Mesenchymal stem cell (in vitro differentiated cells and primary cell): ENCODE results near the gene HOXC9.

Experiments
- DNase-seq: peaks from one replicate; pipeline ENCODE4 v3.0.0-alpha.2; 2013
- H2AFZ ChIP-seq: one replicate; pipeline ENCODE4 v1.6.1; 2013; ENCODE audit warnings: low read depth, mild to moderate bottlenecking, control low read depth, inconsistent platforms, low read length, moderate library complexity
- H2AK5ac ChIP-seq: 2 replicates; pipeline ENCODE4 v1.6.1; 2013; ENCODE audit warnings: low read length, moderate library complexity, mild to moderate bottlenecking, inconsistent platforms; ENCODE audit not compliant: severe bottlenecking
- H2BK120ac ChIP-seq: one replicate; pipeline ENCODE4 v1.6.1; 2013; ENCODE audit warnings: low read depth, mild to moderate bottlenecking, inconsistent platforms, low read length, moderate library complexity
- H2BK12ac ChIP-seq, 2 experiments: one replicate each; pipeline ENCODE4 v1.6.1; 2013; ENCODE audit warnings: inconsistent platforms in 2 of 2, low read length in 2 of 2, mild to moderate bottlenecking in 2 of 2, moderate library complexity in 2 of 2, control low read depth in 1 of 2
- H2BK15ac ChIP-seq: one replicate; pipeline ENCODE4 v1.6.1; 2013; ENCODE audit warnings: mild to moderate bottlenecking, low read depth, inconsistent platforms; ENCODE audit not compliant: poor library complexity, severe bottlenecking
- H2BK5ac ChIP-seq: 2 replicates; pipeline ENCODE4 v1.6.1; 2013; ENCODE audit warnings: low read depth, mild to moderate bottlenecking, low read length, control low read depth, inconsistent platforms; ENCODE audit not compliant: poor library complexity, severe bottlenecking
- H3K14ac ChIP-seq, 2 experiments: one replicate each; pipeline ENCODE4 v1.6.1; 2013; ENCODE audit warnings: inconsistent platforms in 2 of 2, low read length in 2 of 2, control low read depth in 1 of 2, mild to moderate bottlenecking in 1 of 2, moderate library complexity in 1 of 2
- H3K18ac ChIP-seq, 2 experiments: one replicate each; pipeline ENCODE4 v1.6.1; 2013; ENCODE audit warnings: inconsistent platforms in 2 of 2, low read length in 2 of 2, control low read depth in 1 of 2, low read depth in 1 of 2, mild to moderate bottlenecking in 1 of 2
- H3K23ac ChIP-seq, 2 experiments: one replicate each; pipeline ENCODE4 v1.6.1; 2013; ENCODE audit warnings: inconsistent platforms in 2 of 2, low read length in 2 of 2, mild to moderate bottlenecking in 2 of 2, moderate library complexity in 2 of 2, control low read depth in 1 of 2
- H3K27ac ChIP-seq: 2 replicates; pipeline ENCODE4 v1.5.1; 2013; ENCODE audit warnings: mild to moderate bottlenecking, moderate library complexity, low read length, control low read depth, inconsistent platforms; ENCODE audit not compliant: poor library complexity, severe bottlenecking
- H3K27me3 ChIP-seq, 2 experiments: 2 replicates each; pipeline versions ENCODE4 v1.6.1 to v1.7.0; 2013; ENCODE audit warnings: low read length in 2 of 2, mild to moderate bottlenecking in 2 of 2, moderate library complexity in 2 of 2, control low read depth in 1 of 2, inconsistent platforms in 1 of 2; ENCODE audit not compliant: control insufficient read depth in 1 of 2, insufficient read depth in 1 of 2
- H3K36me3 ChIP-seq, 2 experiments: 2 replicates each; pipeline versions ENCODE4 v1.6.1 to v1.7.0; 2013; ENCODE audit warnings: low read length in 2 of 2, control low read depth in 1 of 2, inconsistent platforms in 1 of 2, low read depth in 1 of 2, mild to moderate bottlenecking in 1 of 2; ENCODE audit not compliant: insufficient read depth in 2 of 2, control insufficient read depth in 1 of 2
- H3K4ac ChIP-seq, 2 experiments: one replicate each; pipeline ENCODE4 v1.6.1; 2013; ENCODE audit warnings: inconsistent platforms in 2 of 2, low read length in 2 of 2, mild to moderate bottlenecking in 2 of 2, moderate library complexity in 2 of 2, control low read depth in 1 of 2, low read depth in 1 of 2
- H3K4me1 ChIP-seq: 2 replicates; pipeline ENCODE4 v1.6.1; 2013; ENCODE audit warnings: low read depth, low read length, control low read depth; ENCODE audit not compliant: control insufficient read depth, insufficient read depth
- H3K4me2 ChIP-seq: 2 replicates; pipeline ENCODE4 v1.6.1; 2013; ENCODE audit warnings: low read length, mild to moderate bottlenecking, inconsistent platforms; ENCODE audit not compliant: poor library complexity, severe bottlenecking
- H3K4me3 ChIP-seq, 2 experiments: 2 replicates each; pipeline versions ENCODE4 v1.5.1 to v1.7.0; 2013; ENCODE audit warnings: low read length in 2 of 2, mild to moderate bottlenecking in 2 of 2, control low read depth in 1 of 2, low read depth in 1 of 2; ENCODE audit not compliant: insufficient read depth in 1 of 2
- H3K79me1 ChIP-seq: replicated peaks from 2 replicates; pipeline ENCODE4 v1.6.1; 2013; ENCODE audit warnings: mild to moderate bottlenecking, control low read depth, low read length, inconsistent platforms; ENCODE audit not compliant: poor library complexity, severe bottlenecking
- H3K9ac ChIP-seq: 2 replicates; pipeline ENCODE4 v1.7.0; 2013; ENCODE audit warnings: mild to moderate bottlenecking, low read length, moderate library complexity
- H3K9me3 ChIP-seq: 2 replicates; pipeline ENCODE4 v1.7.0; 2013; ENCODE audit warnings: mild to moderate bottlenecking, low read length; ENCODE audit not compliant: control insufficient read depth
- H4K8ac ChIP-seq: one replicate; pipeline ENCODE4 v1.6.1; 2013; ENCODE audit warnings: inconsistent platforms, mild to moderate bottlenecking, low read length, moderate library complexity
- H4K91ac ChIP-seq: one replicate; pipeline ENCODE4 v1.6.1; 2013; ENCODE audit warnings: mild to moderate bottlenecking, low read length, inconsistent platforms
- WGBS: methylation state at CpG from one replicate; pipeline ENCODE4 v1.1.7; 2013; ENCODE audit warnings: mixed read lengths; 5-methylcytosine and 5-hydroxymethylcytosine counted together

Gene HOXC9

GRCh38 chr12:54018468-54018984 is 18.6 kb downstream of the HOXC9 start:
- no peaks in the 10 kb centered on the region for H3K27me3 ChIP-seq
- H3K9me3 ChIP-seq: no peaks in the 10 kb centered on the region
- peak overlapping the region; percentile 96 for H3K9ac ChIP-seq
- H3K36me3 ChIP-seq: no peaks in the 10 kb centered on the region
- no peaks in the 10 kb centered on the region for H3K79me1 ChIP-seq
- peak overlapping the region; percentile 92 for H2BK15ac ChIP-seq
- peak overlapping the region; percentile 56 to 97 for H3K23ac ChIP-seq
- H3K27ac ChIP-seq: peak overlapping the region; percentile 93
- peak overlapping the region; percentile 50 to 69 for H2BK12ac ChIP-seq
- H3K4me3 ChIP-seq: peak overlapping the region; percentile 54 to 91
- H2AK5ac ChIP-seq: peak overlapping the region; percentile 3
- H2BK5ac ChIP-seq: peak overlapping the region; percentile 90
- H4K8ac ChIP-seq: peak overlapping the region; percentile 90
- peaks cover 27% of the 10 kb centered on the region for H3K4me1 ChIP-seq
- peak overlapping the region; percentile 99 for H3K18ac ChIP-seq
- peak overlapping the region; percentile 3 for H2AFZ ChIP-seq
- H3K4ac ChIP-seq: peak overlapping the region; percentile 87 to 99
- WGBS: 3% methylated on average over 9 of the region's 29 CpGs
- H4K91ac ChIP-seq: peak overlapping the region; percentile 100
- DNase-seq: peak; percentile 68
- peak overlapping the region; percentile 100 for H2BK120ac ChIP-seq
- H3K4me2 ChIP-seq: peak overlapping the region; percentile 93
- H3K14ac ChIP-seq: peak overlapping the region in 1 of 2 experiments; percentile 75

GRCh38 chr12:54019091-54019811 is 19.3 kb downstream of the HOXC9 start:
- peak overlapping the region; percentile 20 to 98 for H3K23ac ChIP-seq
- H3K4me2 ChIP-seq: peak overlapping the region; percentile 93
- peak overlapping the region; percentile 93 for H3K27ac ChIP-seq
- H3K27me3 ChIP-seq: no peaks in the 10 kb centered on the region
- H4K8ac ChIP-seq: peak overlapping the region; percentile 95
- H2BK12ac ChIP-seq: peak overlapping the region; percentile 21 to 70
- H3K36me3 ChIP-seq: no peaks in the 10 kb centered on the region
- peak overlapping the region; percentile 30 to 99 for H3K14ac ChIP-seq
- DNase-seq: peak; percentile 72
- H3K79me1 ChIP-seq: no peaks in the 10 kb centered on the region
- peak overlapping the region; percentile 99 for H4K91ac ChIP-seq
- H3K4me1 ChIP-seq: peaks cover 30% of the 10 kb centered on the region
- H3K4me3 ChIP-seq: peak overlapping the region; percentile 57 to 91
- peak overlapping the region; percentile 95 for H2BK5ac ChIP-seq
- H2AFZ ChIP-seq: no peak overlapping the region
- H2BK120ac ChIP-seq: peak overlapping the region; percentile 100
- peak overlapping the region; percentile 26 for H2AK5ac ChIP-seq
- H3K18ac ChIP-seq: peak overlapping the region; percentile 99
- peak overlapping the region; percentile 96 for H3K9ac ChIP-seq
- no peaks in the 10 kb centered on the region for H3K9me3 ChIP-seq
- 2% methylated on average over 37 of the region's 43 CpGs for WGBS
- peak overlapping the region; percentile 93 to 95 for H3K4ac ChIP-seq
- H2BK15ac ChIP-seq: peak overlapping the region; percentile 92

DNA sequence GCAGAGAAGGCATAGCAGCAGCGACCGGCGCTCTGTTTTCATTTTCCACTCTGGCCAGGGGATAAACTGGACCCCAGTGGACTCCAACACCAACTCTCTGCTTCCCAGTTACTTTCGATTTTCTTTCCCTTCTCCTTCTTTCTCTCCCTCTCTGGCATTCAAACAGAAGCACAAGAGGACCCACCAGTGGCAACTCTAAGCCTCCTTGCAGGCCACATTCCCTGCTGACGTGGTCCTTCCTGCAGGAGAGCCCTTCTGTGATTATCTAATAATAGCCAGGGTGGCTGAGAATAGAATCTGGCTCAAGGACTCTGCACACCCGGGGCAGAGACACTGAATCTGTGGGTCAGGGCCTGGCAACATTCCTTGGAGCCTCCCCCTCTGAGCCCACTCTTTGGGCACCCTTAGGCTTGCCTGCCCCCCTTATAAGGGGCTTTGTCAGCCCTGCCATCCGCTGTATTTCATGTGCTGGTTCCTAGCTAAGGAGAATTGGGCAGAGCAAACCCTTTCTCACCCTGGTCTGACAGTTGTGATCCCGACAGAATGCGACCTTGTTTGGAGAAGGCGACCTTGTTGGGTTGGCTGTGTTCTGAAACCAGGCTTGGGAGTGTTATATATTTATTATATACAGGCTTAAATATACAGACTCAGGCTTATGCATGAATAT is 20.1 kb downstream of the HOXC9 start:
- Histone ChIP-seq H3K27ac (peak overlapping the region; percentile 93), H2BK5ac (peak overlapping the region; percentile 95), H2AK5ac (peak overlapping the region; percentile 71), H4K8ac (peak overlapping the region; percentile 96), H3K4me2 (peak overlapping the region; percentile 93), H2BK120ac (peak overlapping the region; percentile 100), H3K27me3 (no peaks in the 10 kb centered on the region), H3K9me3 (no peaks in the 10 kb centered on the region), H3K4me3 (peak overlapping the region; percentile 37 to 86), H3K36me3 (no peaks in the 10 kb centered on the region), H3K18ac (peak overlapping the region; percentile 70 to 99), H3K79me1 (no peaks in the 10 kb centered on the region), H2BK15ac (peak overlapping the region; percentile 92), H3K4ac (peak overlapping the region in 1 of 2 experiments; percentile 93), H2AFZ (no peak overlapping the region), H3K9ac (peak overlapping the region; percentile 96), H2BK12ac (peak overlapping the region; percentile 23 to 75), H4K91ac (peak overlapping the region; percentile 80), H3K4me1 (peaks cover 31% of the 10 kb centered on the region), H3K14ac (peak overlapping the region in 1 of 2 experiments; percentile 63), H3K23ac (peak overlapping the region in 1 of 2 experiments; percentile 85)
- peak; percentile 87 for DNase-seq
- 3% methylated on average over 7 of the region's 10 CpGs for WGBS
